Activated gamma-delta T cell treated with anti-CD3 and anti-CD28 coated beads, Interleukin-2, amount 50 U/mL, for 16 hours (primary cell): ENCODE data around the gene TSR1.
A peak's percentile ranks its signal among the peaks of the same experiment; 100 is the strongest.

Source experiments
- DNase-seq: peaks from one replicate; pipeline ENCODE4 v3.0.0-alpha.2; 2020; ENCODE audit warnings: low read depth

Gene TSR1

DNA sequence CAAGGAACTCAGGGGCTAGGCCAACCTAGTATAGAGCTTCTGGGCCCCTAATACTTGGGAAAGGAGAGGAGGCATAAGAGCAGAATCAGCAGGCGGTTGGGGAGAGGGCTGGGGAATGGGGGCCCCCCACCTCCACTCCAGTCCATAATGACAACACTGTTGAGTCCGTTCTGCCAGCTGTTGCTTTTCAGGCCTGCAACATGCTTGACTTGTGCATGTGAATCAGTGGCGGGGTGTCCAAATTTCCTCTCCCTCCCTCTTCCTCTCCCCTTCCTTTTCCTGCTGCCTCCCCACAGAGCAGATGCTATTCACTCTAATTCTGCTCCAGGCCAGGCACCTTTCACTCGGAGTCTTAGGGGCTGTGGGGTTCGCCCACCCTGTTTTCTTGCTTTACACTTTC is 32.8 kb upstream of the TSR1 start:
- DNase-seq = no peak

- no peak for DNase-seq
Measured at GRCh38 chr17:2368359-2368758, 32.1 kb upstream of the TSR1 start.

GRCh38 chr17:2366747-2367494 is 30.7 kb upstream of the TSR1 start:
- no peak for DNase-seq

DNA sequence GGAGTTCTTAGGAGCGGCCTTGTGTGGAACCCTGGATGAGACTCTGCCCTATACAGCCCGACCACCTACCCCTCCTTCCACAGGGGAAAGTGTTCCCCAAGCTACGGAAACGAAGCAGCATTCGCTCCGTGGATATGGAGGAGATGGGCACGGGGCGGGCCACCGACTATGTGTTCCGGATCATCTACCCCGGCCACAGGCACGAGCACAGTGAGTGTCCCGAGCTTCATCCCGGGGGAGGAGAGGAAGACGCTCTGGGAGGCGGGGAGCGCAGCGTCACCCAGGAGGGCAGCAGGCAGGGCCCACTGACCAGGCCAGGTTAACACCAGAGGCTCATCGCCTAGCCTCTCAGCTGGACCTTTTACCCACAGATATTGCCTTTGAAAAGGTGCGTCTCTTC is 28.9 kb upstream of the TSR1 start:
- no peak for DNase-seq

DNA sequence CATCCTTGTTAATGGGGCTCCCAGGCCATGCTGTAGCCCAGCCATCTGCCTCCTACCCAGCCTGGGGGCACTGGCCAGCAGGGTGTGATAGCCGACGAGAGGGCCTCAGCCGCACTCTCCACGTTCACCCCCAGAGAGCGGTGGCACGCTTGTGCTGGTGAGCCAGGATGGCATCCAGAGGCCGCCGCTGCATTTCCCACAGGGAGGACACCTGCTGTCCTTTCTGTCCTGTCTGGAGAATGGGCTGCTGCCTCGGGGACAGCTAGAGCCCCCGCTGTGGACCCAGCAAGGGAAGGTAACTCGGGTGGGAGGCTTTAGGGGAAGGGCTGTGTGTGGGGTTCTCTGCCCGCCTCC is 28.5 kb upstream of the TSR1 start:
- no peak for DNase-seq

- no peak for DNase-seq
Measured at GRCh38 chr17:2363851-2364762, 27.9 kb upstream of the TSR1 start.

- no peak for DNase-seq
Measured at GRCh38 chr17:2363318-2363717, 27.1 kb upstream of the TSR1 start.

GRCh38 chr17:2362881-2363280 is 26.6 kb upstream of the TSR1 start:
- DNase-seq = no peak

DNA sequence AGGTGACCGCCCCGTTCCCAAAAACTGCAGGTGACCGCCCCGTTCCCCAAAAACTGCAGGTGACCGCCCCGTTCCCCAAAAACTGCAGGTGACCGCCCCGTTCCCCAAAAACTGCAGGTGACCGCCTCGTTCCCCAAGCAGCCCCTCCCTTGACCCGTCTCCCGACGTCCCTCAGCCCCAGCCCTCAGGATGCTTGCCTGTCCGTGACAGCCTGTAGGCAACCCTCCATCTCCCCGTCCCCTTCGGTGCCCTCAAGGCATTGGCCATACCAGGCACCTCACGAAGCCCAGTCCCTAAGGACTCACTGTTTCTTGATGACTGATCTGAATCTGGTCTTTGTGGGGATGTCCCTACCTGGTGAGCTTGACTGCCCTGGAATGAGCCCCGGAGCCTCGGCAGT is 26.2 kb upstream of the TSR1 start:
- no peak for DNase-seq

DNA sequence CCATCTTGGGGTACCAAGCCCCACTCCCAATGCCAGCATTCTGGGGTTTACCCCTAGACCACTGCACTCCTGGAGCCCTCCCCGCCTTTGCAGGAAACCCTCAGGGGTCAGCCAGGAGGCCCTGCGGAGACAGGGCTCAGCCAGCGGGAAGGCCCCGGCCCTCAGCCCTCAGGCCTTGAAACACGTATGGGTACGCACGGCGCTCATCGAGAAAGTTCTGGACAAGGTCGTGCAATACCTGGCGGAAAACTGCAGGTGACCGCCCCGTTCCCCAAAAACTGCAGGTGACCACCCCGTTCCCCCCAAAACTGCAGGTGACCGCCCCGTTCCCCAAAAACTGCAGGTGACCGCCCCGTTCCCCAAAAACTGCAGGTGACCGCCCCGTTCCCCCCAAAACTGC is 25.8 kb upstream of the TSR1 start:
- DNase-seq = no peak

DNA sequence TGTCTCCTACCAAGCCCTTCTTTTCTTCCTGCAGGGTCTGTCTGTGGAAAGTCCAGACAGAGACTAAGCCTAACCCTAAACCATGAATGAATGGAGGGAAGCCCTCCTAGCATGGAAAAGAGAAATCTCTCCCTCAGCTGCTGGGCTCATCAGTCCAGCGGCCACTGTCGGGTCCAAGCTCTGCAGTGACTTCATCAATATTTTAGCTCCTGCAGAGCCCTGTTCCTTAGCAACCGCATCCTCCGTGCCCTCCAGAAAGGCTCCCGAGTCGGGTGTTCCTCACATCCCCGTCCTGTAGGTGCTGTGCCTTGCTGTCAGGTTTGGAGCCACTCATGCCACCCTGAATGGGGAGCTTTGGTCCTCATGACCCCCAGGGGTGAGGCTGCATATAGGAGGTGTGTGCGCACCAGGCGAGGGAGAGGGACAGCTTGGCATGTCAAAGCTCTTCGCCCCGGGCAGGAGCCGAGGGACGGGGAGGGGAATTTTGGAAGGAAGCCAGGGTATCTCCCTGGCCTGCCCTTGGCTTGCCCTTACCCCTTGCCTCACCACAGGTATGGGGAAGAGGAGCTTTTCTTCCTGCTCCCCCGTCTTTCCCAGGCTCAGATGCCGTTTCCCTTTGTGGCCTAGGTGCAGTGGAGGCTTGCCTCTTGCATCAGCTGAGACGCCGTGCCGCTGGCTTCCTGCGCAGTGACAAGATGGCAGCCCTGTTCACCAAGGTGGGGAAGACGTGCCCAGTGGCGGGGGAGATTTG is 24.9 kb upstream of the TSR1 start:
- no peak for DNase-seq

- DNase-seq = no peak
Measured at GRCh38 chr17:2357931-2358434, 21.7 kb upstream of the TSR1 start.

DNA sequence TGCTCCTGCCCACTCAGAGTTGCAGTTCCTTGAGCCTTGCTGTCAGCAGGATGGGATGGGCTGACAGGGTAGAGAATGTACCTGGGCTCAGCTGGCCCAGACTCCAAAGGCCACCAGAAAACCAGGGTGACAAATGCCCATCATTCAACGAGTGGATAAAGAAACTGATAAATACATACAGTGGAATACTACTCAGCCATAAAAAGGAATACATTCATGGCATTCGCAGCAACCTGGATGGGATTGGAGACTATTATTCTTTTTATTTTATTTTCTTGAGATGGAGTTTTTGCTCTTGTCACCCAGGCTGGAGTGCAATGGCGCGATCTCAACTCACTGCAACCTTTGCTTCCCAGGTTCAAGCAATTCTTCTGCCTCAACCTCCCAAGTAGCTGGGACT is 21.0 kb upstream of the TSR1 start:
- no peak for DNase-seq

DNA sequence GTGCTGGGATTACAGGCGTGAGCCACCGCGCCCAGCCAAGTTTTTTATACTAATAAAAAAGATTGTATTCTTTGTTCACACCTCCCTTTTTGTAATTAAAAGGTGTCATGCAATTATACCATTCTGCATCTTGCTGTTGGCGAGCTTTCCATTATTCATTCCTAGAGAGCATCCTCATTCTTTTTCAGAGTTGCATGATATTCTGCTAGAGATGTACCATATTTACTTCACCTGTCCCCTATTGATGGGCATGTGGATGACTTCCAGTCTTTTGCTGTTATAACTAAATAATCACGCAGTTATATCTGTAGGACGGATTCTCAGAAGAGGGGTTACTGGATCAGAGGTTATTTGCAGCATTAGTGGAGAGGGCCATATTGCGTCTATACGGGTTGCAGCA is 18.1 kb upstream of the TSR1 start:
- no peak for DNase-seq

GRCh38 chr17:2351269-2351668 is 15.0 kb upstream of the TSR1 start:
- no peak for DNase-seq

DNA sequence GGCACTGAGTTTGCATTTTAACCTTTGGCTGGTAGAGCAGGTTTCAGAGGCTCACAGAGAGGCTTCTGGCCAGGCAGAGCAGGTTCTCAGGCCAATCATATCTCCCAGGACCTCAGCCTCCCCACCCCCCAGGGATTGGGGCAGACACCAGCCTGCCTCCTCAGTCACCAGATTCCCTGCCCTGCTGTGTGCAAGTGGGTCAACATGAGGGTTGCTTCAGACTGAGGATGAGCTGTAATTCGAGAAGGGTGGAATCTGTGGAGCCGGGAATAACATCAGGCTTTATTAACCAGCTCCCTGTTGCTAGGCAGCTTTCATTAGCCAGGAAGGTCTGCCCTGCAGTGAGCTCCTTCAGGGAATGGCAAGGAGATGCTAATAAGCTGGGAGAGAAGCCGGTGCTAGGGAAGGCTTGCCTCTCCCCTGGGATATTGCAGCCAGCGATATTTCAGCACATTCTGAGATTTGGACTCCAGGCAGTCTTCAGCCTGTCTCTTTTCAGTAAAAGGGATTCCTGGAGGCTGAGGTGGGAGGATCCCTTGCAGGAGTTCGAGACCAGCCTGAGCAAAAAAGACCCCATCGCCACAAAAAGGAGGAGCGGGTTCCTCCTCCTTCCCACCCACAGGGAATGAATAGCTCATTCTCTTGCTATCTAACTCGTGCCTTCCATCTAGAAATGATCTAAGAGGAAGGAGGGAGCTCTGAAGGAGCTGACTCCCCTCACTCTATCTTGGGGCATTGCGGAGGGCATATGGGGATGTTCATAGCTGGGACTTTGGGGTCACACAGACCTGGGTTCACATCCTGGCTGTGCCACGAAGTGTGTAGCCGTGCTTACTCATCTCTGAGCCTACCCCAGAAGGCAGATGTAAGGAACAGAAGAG is 11.8 kb upstream of the TSR1 start:
- DNase-seq = no peak

DNA sequence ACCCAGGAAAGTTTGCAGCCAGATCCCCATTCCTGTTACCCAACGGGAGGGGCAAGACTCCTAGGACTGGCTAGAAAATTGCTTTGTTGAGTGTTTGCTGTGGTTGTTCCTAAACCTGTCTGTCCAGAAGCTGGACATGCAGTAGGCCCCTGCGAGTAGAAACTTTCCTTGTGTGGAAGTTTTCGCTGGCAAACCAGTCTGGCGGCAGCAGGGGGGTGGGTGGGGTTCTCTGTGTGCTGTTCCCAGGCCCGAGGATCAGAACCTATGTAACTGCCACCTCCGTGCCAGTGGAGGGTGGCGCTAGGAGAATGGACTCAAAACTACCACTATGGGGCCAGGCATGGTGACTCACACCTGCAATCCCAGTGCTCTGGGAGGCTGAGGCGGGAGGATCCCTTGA is 10.2 kb upstream of the TSR1 start:
- no peak for DNase-seq

GRCh38 chr17:2344528-2344927 is 8.3 kb upstream of the TSR1 start:
- DNase-seq = no peak

DNA sequence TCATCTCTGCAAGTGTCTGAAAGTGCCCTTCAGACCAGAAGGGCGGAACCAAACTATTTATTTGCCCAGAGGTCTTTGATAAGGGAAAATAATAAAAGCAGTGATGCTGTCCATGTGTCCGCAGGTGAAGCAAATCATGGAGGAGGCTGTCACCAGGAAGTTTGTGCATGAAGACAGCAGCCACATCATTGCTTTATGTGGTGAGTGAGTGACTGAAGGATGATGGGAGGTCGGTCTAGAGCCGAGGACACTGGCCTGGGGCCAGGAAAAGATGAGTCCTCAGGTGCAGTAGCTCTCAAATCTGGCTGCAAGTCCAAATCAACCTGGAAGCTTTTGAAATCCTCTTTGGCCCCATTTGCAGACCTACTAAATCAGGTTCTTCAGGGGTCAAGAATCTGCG is 7.2 kb upstream of the TSR1 start:
- DNase-seq = peak; percentile 16

- DNase-seq = no peak
Measured at GRCh38 chr17:2338315-2338657, 2.0 kb upstream of the TSR1 start.

DNA sequence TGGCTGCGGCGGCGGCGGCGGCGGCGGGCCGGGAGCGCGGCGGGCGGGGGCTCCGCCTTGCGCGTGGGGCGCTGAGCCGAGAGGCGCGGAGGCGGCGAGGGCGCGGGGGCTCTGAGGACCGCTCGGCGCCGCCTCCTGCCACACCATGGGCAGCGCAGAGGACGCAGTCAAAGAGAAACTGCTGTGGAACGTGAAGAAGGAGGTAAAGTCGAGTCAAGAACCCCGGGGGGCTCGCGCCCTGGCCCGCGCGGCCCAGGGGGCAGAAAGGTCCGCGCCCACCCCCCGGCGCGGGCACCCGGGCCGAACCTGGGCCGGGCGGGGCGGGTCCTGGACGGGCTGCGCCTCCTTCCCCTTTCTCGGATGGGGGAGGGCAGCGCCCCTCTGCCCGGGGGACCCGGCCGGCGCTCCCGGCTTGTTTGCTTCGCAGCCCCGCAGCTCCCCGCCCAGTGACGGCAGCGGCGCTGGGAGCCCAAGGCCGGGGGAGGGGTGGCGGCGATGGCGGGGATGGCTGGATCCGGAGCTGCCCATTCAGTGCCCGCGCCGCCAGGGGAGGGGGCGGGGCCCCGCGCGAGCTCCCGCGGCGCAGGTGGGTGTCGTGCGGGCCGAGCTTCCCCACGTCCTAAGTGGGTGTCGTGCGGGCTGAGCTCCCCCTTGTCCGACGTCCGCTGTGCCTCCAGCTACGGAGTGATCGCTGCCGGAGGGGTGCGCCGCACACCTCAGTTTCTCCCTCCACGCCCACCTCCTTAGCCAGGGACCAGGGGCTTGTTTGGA is 1.5 kb upstream of the TSR1 start:
- DNase-seq = peak; percentile 32
